Left ventricle myocardium inferior (tissue), 1 donor: Measurements from ENCODE around the gene PKIG. TPM values are rescaled to one million over a fixed set of nuclear protein-coding genes. Genes with fewer than 3 reads are reported as not detected.

Experiments used
- DNase-seq: peaks from one replicate; pipeline ENCODE4 v3.0.0-alpha.2; 2020
- H3K27ac ChIP-seq: fragments of 200-600 bp; replicated peaks from 2 replicates; pipeline ENCODE4 v1.8.0; 2021
- H3K27me3 ChIP-seq: fragments of 200-600 bp; 2 replicates; pipeline ENCODE4 v1.8.0; 2021; ENCODE audit warnings: low read depth
- H3K36me3 ChIP-seq: fragments of 200-600 bp; 2 replicates; pipeline ENCODE4 v1.8.0; 2021
- H3K4me1 ChIP-seq: fragments of 200-600 bp; 2 replicates; pipeline ENCODE4 v1.8.0; 2021
- H3K4me3 ChIP-seq: fragments of 200-600 bp; 2 replicates; pipeline ENCODE4 v1.8.0; 2021; ENCODE audit warnings: mild to moderate bottlenecking, moderate library complexity
- H3K9me3 ChIP-seq: fragments of 200-600 bp; replicated peaks from 2 replicates; pipeline ENCODE4 v1.8.0; 2021
- CTCF ChIP-seq: fragments of 200-600 bp; IDR thresholded peaks from 2 replicates; pipeline ENCODE4 v1.8.0; 2021; ENCODE audit warnings: antibody characterized with exemption, mild to moderate bottlenecking, borderline replicate concordance
- intact Hi-C: fragments of 100-400 bp; cut with micrococcal nuclease; formaldehyde crosslinking; loops from one replicate; pipeline ENCODE4 v1.11.0; 2022
- total RNA-seq: library from RNA; stranded (reverse); fragmentation: NEBNext Ultra II Directional; extraction: Animal tissue kit (Norgen Biotek cat#: 25700); gene quantifications from one replicate; pipeline ENCODE4 v1.2.1, GENCODE V29; 2021
- donor health status: DM: no; HTN: yes; CAD: no; lungs with severe emphysema.

Gene PKIG
- total RNA-seq, 1 donor from 2014 or later = 172 TPM

GRCh38 chr20:44619294-44619693 is 36.9 kb downstream of the PKIG start:
- Histone ChIP-seq H3K27ac (peak overlapping the region; percentile 91), H3K4me1 (peaks cover 73% of the 10 kb centered on the region), H3K4me3 (no peak overlapping the region), H3K9me3 (no peaks in the 10 kb centered on the region), H3K36me3 (peaks cover 87% of the 10 kb centered on the region), H3K27me3 (no peaks in the 10 kb centered on the region)
- DNase-seq = no peak
- intact Hi-C loops = no loop called here
- TF ChIP-seq CTCF = no peak

- no peak for DNase-seq
- no peaks in the 10 kb centered on the region for H3K9me3 ChIP-seq
- H3K4me3 ChIP-seq = no peak overlapping the region
- peaks cover 66% of the 10 kb centered on the region for H3K4me1 ChIP-seq
- intact Hi-C loops = no loop called here
- H3K27ac ChIP-seq = peak overlapping the region; percentile 3
- no peaks in the 10 kb centered on the region for H3K27me3 ChIP-seq
- H3K36me3 ChIP-seq = peaks cover 88% of the 10 kb centered on the region
- TF ChIP-seq CTCF = no peak
Measured at GRCh38 chr20:44620030-44620429, 37.7 kb downstream of the PKIG start.

- DNase-seq = no peak
- Histone ChIP-seq H3K27me3 (no peaks in the 10 kb centered on the region), H3K4me1 (peaks cover 53% of the 10 kb centered on the region), H3K27ac (no peak overlapping the region), H3K4me3 (no peak overlapping the region), H3K36me3 (peaks cover 86% of the 10 kb centered on the region), H3K9me3 (no peaks in the 10 kb centered on the region)
- intact Hi-C loops = no loop called here
- no peak for TF ChIP-seq CTCF
Measured at GRCh38 chr20:44621325-44621724, 38.9 kb downstream of the PKIG start.

- intact Hi-C loops = no loop called here
- Histone ChIP-seq H3K27me3 (no peaks in the 10 kb centered on the region), H3K36me3 (peaks cover 84% of the 10 kb centered on the region), H3K4me1 (peaks cover 47% of the 10 kb centered on the region), H3K27ac (no peak overlapping the region), H3K4me3 (no peak overlapping the region), H3K9me3 (no peaks in the 10 kb centered on the region)
- no peak for DNase-seq
- no peak for TF ChIP-seq CTCF
Measured at GRCh38 chr20:44621939-44622338, 39.6 kb downstream of the PKIG start.

GRCh38 chr20:44622501-44623270 is 40.3 kb downstream of the PKIG start:
- Histone ChIP-seq H3K4me3 (no peak overlapping the region), H3K27me3 (no peaks in the 10 kb centered on the region), H3K4me1 (peaks cover 39% of the 10 kb centered on the region), H3K36me3 (peaks cover 81% of the 10 kb centered on the region), H3K9me3 (no peaks in the 10 kb centered on the region), H3K27ac (peak overlapping the region; percentile 47)
- peak; percentile 11 for DNase-seq
- intact Hi-C loops = no loop called here
- no peak for TF ChIP-seq CTCF
